HEK293T (cell line): Measurements from ENCODE around the gene ANKS4B.

Source experiments
- ARNT ChIP-seq: fragments of 450-650 bp; IDR thresholded peaks from 2 replicates; pipeline ENCODE4 v1.6.1; 2017; ENCODE audit warnings: mild to moderate bottlenecking
- BHLHE40 ChIP-seq: fragments of 450-650 bp; IDR thresholded peaks from 2 replicates; pipeline ENCODE4 v1.6.1; 2016; ENCODE audit warnings: mild to moderate bottlenecking, moderate library complexity, borderline replicate concordance
- CTBP1 ChIP-seq: fragments of 450-650 bp; IDR thresholded peaks from 2 replicates; pipeline ENCODE4 v1.6.1; 2016; ENCODE audit warnings: borderline replicate concordance
- ELF4 ChIP-seq: fragments of 450-650 bp; IDR thresholded peaks from 2 replicates; pipeline ENCODE4 v1.6.1; 2017; ENCODE audit warnings: antibody characterized with exemption
- FOXK2 ChIP-seq: fragments of 450-650 bp; IDR thresholded peaks from 2 replicates; pipeline ENCODE4 v1.6.1; 2016; ENCODE audit warnings: mild to moderate bottlenecking
- HDGF ChIP-seq: fragments of 450-650 bp; IDR thresholded peaks from 2 replicates; pipeline ENCODE4 v1.6.1; 2017; ENCODE audit warnings: antibody characterized with exemption, borderline replicate concordance
- LEF1 ChIP-seq: fragments of 450-650 bp; IDR thresholded peaks from 2 replicates; pipeline ENCODE4 v1.6.1; 2017; ENCODE audit warnings: mild to moderate bottlenecking, borderline replicate concordance

DNA sequence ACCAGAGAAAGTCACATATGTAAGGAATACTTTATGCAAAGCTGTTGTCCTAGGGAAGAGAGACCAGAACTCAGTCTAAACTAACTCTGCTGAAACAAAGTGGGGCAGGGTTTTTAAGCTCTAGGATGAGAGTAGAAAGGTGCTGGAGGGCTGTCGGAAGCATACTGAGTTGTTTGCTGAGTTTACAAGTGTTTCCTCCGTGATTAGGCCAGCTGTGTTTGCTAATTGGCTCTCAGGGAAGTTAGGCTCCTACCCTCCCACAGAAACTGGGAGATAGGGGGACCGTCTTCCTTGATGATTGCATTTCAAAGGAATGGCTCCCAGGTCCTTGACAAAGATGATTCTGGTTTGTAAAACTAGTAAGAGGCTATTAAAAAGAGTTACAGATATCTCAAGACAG, 69.0 kb downstream of the ANKS4B start:
- TF ChIP-seq ELF4: no peak
- no peak for TF ChIP-seq LEF1
- no peak for TF ChIP-seq HDGF
- no peak for TF ChIP-seq ARNT
- no peak for TF ChIP-seq CTBP1
- no peak for TF ChIP-seq FOXK2
- no peak for TF ChIP-seq BHLHE40
